GM19328 (cell line): Measurements from ENCODE around the gene C3orf20.

Experiments used
- ATAC-seq: cut with Tn5 transposase; IDR thresholded peaks from one replicate; pipeline ENCODE4 v1.9.1; 2021; ENCODE audit warnings: mild to moderate bottlenecking, moderate library complexity; ENCODE audit not compliant: unreplicated experiment

C3orf20 gene

DNA sequence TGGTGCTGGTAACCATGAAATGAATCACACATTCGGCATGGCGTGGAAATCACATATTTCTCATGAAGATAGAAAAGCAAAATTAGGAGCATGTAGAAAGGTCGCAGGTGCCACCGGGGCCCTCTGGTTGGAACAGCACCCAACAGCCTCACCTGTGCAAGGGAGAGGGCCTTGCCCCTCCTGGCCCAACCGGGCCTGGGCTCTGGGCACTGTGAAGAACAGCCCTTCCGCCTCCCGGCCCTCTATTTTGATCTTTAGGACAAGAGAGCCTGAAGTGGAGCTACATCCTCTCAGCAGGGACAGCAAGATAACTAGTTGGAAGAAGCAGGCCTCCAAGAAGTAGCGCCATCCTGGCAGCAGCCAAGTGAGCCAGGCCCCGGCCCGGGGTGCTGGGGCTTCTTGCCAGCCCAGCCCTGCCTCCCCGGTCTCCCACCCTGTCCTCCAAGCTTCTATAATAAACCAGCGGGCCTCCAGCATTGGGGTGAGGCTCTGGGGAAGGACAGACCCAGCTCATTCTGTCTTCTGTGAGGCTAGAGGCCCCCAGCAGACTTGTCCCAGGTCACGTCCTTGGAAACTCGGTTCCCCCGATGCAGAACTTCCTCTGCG, 97.7 kb downstream of the C3orf20 start:
- ATAC-seq: no peak

DNA sequence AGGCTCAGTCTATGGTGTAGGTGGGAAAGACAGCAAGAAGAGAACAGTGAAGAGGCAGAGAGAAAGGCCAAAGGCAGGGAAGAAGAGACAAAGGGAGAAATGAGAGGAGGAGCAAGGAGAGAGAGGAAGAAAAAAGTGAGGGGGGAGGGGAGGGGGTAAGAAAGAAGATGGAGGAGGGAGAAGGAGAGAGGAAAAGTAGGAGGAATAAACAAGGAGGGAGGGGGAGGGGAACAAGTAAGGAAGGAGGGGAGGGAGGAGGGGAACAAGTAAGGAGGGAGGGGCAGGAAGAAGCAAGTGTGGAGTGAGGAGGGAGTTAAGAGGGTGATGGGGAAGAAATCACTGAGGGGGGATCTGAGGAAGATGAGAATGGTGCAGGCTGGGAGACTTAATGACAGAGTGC, 98.3 kb downstream of the C3orf20 start:
- no peak for ATAC-seq

DNA sequence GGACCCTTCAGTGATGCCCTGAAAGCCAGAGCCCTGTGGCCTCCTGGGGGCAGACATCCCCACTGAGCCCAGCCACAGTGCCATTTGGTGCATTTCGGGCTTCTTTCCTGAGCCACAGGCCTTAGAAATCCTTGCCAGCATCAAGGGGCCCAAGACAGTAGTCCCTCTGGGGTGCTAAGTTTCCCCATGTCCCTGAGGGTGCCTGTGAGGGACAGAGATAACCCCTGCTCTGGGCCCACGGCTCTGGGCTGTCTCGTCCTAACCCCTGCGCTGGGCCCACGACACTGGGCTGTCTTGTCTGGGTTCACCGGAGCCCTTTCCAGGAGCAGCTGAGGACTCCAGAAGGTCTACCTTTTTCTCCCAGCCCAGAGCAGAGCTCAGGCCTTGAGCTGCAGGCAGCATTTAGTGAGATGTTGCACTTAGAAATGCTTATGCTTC, 98.8 kb downstream of the C3orf20 start:
- no peak for ATAC-seq

DNA sequence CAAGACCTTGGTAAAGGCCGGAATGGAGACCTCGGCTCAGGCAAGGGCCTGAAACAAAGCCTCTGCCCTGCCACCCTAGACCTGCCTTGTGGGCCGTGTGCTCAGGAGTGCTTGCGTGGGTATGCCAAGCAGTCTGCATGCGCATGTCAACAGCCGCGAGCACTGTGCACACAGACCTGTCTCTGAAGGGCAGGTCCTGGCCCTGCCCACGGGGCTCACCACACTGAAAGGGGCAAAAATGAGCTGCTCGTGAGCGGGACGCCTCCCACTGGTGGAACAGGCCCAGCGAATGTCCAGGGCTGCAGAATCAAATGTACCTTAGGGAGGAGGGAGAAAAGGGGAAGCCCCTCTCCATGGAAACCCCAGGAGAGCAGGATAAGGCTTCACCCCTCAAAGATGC, 99.5 kb downstream of the C3orf20 start:
- no peak for ATAC-seq

DNA sequence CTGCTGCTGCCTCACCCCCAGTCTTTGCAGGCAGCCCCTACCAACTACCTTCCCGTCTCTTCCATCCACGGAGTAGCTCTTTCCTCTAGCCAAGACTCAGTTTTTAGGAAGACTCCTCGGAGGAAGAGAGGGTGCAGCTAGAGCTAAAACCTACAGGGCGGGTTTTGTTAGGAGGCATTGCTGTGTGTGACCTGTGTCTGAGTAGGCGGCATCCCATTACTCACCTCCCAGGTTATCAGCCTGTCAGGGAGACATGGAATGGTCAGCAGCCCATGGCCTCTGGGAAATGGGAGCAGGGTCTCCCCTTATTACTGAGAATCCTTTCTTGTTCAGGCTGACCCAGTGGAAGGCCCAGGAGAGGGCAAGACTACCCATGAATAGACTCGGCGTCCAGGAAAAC, 100.1 kb downstream of the C3orf20 start:
- no peak for ATAC-seq

DNA sequence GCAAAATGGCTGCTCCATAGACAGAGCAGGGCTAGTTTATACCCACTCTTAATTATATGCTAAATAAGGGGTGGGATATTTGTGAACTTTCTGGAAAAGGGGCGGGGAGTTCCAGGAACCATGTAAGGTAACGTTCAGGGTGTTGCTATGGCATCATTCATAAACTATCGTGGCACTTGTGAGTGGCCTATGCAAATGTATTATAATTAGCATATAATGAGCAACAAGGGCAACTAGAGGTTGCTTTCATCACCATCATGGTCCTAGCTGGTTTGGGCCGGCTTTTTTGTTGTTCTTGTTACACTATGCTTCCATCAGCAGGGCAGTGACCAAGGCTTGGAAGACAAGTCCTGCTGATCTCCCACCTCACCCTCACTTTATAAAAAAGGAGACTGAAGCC, 100.6 kb downstream of the C3orf20 start:
- no peak for ATAC-seq

DNA sequence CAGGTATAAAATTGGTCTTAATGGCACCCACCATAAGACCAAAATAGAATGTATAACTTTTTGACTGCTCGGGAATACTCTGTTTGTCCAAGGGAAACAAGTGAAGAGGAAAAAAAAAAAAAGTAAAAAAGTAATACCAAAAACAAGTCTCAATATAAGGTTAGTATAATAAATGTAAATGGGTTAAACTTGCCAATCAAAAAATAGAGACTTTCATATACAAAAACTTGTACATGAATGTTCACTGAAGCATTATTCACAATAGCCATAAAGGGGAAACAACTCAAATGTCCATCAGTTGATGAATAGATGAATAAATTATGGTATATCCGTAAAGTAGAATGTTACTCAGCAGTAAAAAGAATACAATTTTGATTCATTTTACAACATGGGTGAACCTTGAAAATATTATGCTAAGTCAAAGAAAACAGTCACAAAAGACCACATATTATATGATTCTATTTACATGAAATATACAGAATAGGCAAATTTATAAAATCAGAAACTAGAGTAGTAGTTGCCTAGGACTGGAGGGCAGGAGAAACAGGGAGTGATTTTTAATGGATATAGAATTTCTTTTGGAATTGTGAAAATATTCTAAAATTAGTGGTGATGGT, 104.2 kb downstream of the C3orf20 start:
- ATAC-seq: no peak

DNA sequence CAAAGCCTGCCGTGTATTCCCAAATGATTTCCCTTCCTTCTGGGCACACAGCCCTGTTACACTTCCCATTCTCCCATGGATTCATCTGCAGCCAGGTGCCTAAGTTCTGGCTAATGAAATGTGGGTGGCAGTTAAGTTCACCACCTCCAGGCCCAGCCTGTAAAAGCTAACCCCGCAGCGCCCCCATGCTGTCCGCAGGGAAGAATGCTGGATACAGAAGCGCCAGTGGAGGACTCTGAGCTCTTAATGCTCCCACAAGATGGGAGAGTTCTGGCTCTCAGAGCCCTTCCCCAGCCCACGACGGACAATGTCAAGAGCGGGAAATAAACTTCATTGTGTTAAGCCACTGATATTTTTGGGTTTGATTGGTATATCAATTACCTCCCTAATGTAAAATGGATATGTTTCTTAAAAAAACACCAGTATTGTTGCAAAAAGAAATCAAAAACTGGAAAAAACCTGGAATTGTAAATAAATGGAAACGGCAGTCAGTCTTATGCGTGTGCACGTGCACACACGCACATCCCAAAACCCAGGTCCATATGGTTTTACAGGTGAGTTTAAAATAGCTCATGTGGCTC, 106.1 kb downstream of the C3orf20 start:
- no peak for ATAC-seq

DNA sequence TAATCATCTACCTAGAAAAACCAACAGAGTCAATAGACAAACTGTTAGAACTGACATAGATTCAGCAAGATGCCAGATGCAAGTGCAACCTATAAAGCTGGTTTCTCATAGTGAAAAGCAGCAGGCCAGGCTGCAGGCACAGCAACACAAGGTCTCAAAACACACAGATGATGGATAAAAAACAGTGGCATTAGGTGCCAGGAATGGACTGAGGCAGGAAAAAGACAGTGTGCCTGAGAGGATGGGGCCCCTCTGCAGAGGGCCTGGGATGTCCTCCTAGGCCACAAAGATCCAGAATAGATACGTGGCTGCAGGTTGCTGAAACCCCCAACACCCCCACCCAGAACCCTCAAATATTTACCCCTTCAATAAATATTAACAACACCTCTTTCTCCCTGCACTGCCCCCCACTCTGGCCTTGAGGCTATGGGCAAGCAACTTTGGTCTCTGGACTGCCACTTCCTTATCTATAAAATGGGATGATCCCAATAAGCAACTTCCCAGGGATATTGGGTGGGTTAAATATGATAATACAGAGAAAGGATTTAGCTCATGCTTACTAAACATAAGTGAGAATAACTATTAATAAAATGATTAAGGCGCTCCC, 108.6 kb downstream of the C3orf20 start:
- ATAC-seq: no peak

DNA sequence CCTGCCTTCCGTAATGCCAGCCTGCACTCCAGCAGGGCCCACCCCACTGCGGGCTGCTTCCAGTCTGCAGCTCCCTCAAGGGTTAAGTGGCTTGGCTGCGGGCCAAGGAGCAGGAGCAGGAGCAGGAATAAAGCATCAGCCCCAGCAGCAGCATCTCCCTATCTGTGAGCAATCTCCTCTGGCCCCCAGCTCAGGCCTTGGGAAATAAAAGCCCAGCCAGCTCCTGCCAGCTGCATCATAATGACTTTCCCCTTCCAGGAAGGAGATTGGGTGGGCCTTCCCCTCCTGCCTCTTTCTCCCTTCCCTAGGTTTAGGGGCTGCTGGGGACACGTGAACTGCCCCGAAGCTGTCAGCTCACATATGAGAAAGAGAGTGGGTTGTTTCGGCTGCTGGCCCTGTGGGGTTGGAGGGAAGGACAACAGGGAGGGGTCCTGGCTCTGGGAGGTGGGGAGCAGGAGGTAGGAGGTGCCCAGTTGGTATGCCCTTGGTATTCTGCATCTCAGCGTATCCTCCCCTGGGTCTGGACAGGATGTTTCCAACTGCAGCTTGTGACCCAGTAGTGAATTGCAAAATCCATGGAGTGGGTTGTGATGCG, 109.2 kb downstream of the C3orf20 start:
- no peak for ATAC-seq

DNA sequence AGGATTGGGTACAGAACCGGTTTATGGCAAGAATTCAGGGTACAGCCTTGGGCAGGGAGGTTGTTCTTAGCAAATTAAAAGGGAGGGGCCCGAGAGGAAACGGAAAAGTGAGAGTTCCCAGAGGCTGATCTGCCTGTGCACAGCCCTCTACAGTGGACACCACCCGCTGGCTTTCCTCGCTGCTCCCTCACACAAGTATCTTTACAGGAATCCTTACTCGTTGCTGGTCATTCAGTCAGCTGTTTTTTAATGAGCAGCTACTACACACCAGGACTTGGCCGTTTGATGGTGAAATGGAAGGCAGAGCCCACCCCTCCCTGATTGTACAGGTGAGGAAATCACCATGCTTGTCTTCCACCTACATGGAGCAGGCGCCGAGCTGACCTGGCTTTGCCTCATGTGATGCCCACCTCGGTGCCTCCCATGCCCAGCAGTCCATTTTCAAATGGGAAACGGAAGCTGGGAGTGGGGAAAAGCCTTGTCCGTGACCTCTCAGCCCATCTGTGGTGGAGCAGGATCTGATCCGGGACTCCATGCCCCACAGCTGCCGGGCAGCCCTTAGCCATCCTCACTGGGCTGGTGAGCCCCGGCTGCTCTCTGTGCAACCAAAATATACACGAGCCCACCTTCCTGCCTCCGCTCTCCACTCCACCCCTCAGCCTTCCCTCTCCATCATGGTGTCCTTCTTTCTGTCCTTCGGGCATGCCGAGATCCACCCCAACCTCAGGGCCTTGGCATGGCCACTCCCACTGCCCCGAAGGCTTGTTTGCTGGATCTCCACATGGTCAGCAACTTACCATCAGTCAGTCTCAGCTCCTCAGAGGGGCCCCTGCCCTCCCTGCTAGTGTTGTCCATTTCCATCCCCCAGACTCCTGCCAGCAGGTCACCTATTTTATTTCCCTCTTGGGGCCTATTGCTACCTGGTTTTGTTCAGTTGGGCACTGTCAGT, 110.5 kb downstream of the C3orf20 start:
- no peak for ATAC-seq

DNA sequence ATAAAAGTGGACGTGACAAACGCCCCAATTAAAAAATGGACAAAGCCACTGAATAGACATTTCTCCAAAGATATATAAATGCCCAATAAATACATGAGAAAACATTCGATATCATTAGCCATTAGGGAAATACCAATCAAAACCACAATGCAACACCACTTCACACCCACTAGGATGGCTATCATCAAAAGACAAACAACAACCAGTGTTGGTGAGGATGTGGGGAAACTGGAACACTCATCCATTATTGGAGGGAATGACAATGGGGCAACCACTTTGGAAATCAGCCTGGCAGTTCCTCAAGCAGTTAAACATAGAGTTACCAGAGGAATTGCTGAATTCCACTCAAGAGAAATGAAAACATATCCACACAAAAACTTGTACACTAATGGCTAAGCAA, 111.4 kb downstream of the C3orf20 start:
- no peak for ATAC-seq

DNA sequence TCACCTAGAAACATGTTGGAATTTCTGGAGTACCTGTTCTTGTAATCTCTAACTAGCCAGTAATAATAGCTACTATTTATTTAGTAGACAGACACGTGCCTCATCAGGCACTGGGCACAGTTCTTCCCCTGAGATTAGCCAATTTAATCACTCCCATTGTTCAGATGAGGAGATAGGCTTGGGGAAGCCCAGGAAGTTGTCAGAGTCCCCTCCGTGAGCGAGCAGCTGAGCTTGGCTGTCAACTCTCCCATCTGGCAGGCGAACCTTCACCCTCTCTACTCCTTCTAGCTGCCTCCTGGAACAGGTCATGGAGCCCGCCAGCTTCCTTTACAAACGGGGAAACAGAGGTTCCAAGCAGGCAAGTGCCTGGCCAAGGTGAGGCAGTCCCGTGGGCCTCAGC, 112.7 kb downstream of the C3orf20 start:
- ATAC-seq: no peak

DNA sequence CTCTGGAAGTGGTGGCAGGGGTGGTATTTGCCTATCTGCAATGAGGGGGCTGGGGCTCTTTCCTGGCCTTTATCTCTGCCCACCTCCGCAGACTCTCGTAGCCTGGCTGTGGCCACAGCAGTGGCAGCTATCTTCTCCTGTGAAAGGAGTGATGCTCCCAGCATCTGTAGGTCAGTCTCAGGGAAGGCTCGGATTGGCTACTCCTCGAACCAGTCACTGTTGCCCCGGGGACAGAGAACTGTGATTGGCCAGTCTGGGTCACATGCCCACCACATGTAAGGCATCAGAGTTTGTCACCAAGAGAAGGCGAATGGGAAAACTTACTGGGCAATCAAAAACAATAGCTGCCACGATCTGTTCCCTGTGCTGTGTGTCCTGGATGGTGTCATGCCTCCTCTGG, 113.7 kb downstream of the C3orf20 start:
- ATAC-seq: no peak

DNA sequence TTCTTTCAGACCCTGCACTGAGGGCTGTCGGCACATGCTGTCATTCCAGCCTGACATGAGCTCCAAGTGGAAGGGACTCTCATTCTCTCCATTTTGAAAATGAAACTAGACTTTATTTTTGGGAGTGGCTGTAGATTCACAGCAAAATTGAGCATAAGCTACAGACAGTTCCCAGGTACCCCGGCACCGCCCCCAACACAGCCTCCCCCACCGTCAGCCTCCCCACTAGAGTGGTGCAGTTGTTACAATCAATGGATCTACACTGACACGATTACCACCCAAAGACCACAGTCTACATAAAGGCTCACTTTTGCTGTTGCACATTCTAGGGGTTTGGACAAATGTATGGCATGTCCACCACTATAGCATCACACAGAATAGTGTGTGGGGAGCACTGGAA, 114.3 kb downstream of the C3orf20 start:
- ATAC-seq: no peak

DNA sequence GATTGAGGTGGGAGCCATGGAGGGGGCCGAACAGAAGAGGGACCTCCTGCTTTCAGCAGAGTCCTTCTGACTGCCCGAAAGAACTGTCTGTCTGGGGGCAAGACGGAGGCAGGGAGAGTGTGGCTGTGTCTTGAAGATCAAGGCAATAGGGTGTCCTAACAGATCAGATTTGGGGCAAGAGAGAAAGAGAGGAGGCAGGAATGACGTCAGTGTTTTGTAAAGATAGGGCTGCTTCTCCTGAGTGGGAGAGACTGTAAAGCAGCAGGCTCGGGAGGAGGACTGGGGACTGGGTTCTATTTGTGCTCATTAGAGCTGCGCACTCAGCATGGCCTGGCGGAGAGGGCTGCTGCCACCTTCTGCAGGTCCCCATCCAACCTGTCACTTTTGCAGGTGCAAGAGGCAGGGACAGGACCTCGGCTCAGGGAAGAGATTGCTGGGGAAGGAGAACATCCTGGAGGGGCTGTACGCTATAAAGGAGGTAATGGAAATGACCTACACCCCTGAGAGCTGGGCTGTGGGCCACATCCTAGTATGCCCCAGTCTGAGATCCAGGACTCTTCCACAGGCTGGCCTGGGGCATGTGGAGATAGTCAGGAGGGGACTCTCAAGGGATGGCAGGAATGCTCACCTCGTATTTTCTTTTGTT, 114.8 kb downstream of the C3orf20 start:
- no peak for ATAC-seq

DNA sequence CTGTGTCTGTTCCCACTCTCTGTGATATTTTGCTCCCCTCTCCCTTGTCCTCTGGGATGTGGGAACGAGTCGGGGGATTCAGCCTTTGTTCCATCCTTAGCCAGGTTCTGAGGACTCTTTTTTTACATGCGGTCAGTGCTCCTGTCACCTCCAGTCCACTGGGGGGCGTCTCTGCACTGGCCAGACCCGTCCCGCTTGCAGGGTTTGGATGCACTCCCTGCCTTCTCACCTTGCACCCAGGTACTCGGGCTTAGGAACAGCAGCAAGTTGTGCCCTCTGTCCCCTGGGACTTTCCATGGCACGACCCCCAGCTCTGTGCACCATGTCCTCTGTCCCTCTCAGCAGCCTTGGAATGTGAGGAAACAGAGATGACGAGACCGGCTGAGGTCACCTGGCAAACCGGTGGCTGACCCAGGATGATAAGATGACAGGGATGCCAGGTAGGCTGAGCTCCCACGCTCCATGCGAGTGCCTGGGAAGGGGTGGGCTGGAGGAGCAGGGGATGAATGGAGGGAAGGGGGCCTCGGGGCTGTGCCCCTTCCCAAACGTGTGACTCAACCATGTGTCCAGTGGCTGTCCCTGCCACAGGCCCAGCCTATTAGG, 116.5 kb downstream of the C3orf20 start:
- ATAC-seq: no peak

DNA sequence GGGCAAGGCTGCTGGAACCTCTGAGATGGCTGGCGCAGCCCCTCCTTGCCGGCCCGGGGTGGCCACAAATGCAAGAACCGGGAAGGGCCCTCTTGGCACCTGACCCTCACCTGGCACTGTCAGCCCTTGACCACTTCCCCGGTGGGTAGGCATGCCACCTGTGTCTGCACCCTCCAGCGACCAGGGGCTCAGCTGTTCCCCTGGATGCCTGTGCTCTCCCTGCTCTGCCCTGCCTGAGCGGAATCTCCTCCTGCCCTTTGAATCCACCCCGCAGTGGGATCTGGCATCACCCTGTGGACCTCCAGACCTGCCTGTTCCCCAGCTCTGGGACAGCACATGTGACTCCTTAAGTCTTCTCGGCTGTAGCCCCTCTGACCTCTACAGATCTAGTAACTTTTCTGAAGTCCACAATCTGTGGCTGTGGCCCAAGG, 117.8 kb downstream of the C3orf20 start:
- ATAC-seq: no peak

DNA sequence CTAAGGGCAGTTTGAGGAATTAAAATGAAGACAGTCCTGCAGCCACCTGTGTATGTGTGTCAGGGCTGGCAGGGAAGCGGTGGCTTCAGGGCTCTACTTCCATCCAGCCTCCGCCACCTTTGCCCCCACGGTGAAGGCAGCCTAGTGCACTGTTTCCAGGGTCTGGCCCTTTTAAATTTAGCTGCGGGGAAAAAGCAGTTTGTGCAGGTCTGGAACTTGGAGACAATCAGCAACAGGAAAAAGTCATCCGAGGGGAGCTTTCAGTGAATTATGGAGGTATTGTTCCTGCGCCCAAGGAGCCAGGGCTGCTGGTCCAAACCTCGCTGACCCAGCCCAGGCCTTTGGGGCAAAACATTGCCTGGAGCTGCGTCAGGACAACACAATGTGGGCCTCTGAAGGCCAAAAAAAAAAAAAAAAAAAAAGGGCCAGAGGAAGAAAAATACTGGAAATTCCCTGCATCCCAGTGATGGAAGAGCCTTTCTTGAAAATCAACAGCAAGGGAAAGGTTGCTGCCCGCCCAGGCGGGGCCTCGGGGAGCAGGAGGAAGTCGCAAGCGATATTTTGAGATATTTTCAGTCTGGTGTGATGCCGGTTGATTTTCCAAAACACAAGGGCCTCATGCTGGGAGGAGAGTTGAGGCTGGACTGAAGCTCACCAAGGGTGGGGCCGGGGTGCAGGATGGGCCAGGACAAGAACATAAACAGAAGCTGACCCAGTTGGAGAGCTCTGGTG, 118.4 kb downstream of the C3orf20 start:
- ATAC-seq: no peak
